Fibroblast of skin of left quadriceps (primary cell): ENCODE measurements around the gene CEP250.
"Not testable (repeated sequence)": the region's sequence is repeated elsewhere in the genome, so short reads cannot be mapped to it uniquely, and the experiment has no call there.

Experiments
- DNase-seq, 2 experiments: peaks; one replicate each; pipeline ENCODE4 v3.0.0-alpha.2; 2013; ENCODE audit warnings: low read depth in 2 of 2

CEP250 gene

GRCh38 chr20:35454881-35455609 is at the start of gene CEP250:
TSS of gene CEP250 (plus strand) at chr20:35455598. CDS start at chr20:35462368, 6,770 bp downstream.
- DNase-seq, result peak; percentile 89 to 90

GRCh38 chr20:35405775-35406174 is 49.6 kb upstream of the CEP250 start:
- no peak for DNase-seq

GRCh38 chr20:35408270-35408669 is 47.1 kb upstream of the CEP250 start:
- no peak for DNase-seq

- no peak for DNase-seq
Measured at GRCh38 chr20:35409542-35409941, 45.9 kb upstream of the CEP250 start.

GRCh38 chr20:35410613-35411012 is 44.8 kb upstream of the CEP250 start:
- DNase-seq, result no peak

GRCh38 chr20:35421322-35421721 is 34.1 kb upstream of the CEP250 start:
- DNase-seq, result no peak

- DNase-seq, result no peak
Measured at GRCh38 chr20:35431621-35432429, 23.6 kb upstream of the CEP250 start.

GRCh38 chr20:35432430-35432735 is 23.0 kb upstream of the CEP250 start:
- DNase-seq, result no peak

GRCh38 chr20:35433337-35433736 is 22.1 kb upstream of the CEP250 start:
- DNase-seq, result no peak

- DNase-seq, result no peak
Measured at GRCh38 chr20:35434085-35435005, 21.1 kb upstream of the CEP250 start.

GRCh38 chr20:35436177-35436573 is 19.2 kb upstream of the CEP250 start:
- DNase-seq, result no peak

- no peak for DNase-seq
Measured at GRCh38 chr20:35437599-35437998, 17.8 kb upstream of the CEP250 start.

GRCh38 chr20:35443003-35443402 is 12.4 kb upstream of the CEP250 start:
- peak; percentile 74 to 83 for DNase-seq

- DNase-seq, result no peak
Measured at GRCh38 chr20:35444226-35444625, 11.2 kb upstream of the CEP250 start.

GRCh38 chr20:35446356-35447078 is 8.9 kb upstream of the CEP250 start:
- no peak for DNase-seq

- DNase-seq, result peak; percentile 60 to 63
Measured at GRCh38 chr20:35447082-35447789, 8.2 kb upstream of the CEP250 start.

GRCh38 chr20:35448788-35449373 is 6.5 kb upstream of the CEP250 start:
- no peak for DNase-seq

GRCh38 chr20:35449855-35450254 is 5.5 kb upstream of the CEP250 start:
- DNase-seq, result not testable (repeated sequence)

GRCh38 chr20:35451295-35451694 is 4.1 kb upstream of the CEP250 start:
- DNase-seq, result no peak

GRCh38 chr20:35453647-35454046 is 1.8 kb upstream of the CEP250 start:
- no peak for DNase-seq
